Effector memory CD4-positive, alpha-beta T cell (primary cell): ENCODE measurements around the gene NDFIP1.

ENCODE experiments used
- DNase-seq, 3 donors: peaks; one replicate each; pipeline ENCODE4 v3.0.0-alpha.2; 2020
- H3K27ac ChIP-seq: 2 replicates; pipeline ENCODE4 v1.7.0; 2013; ENCODE audit warnings: mild to moderate bottlenecking, low read length, moderate library complexity; ENCODE audit not compliant: insufficient read depth, poor library complexity, severe bottlenecking
- H3K27me3 ChIP-seq: replicated peaks from 2 replicates; pipeline ENCODE4 v1.7.0; 2013; ENCODE audit warnings: mild to moderate bottlenecking, low read length; ENCODE audit not compliant: insufficient read depth, control insufficient read depth, poor library complexity, severe bottlenecking
- H3K36me3 ChIP-seq: 2 replicates; pipeline ENCODE4 v1.7.0; 2013; ENCODE audit warnings: mild to moderate bottlenecking, low read length, moderate library complexity; ENCODE audit not compliant: control insufficient read depth, insufficient read depth
- H3K4me1 ChIP-seq: 2 replicates; pipeline ENCODE4 v1.7.0; 2013; ENCODE audit warnings: low read length, mild to moderate bottlenecking; ENCODE audit not compliant: control insufficient read depth, insufficient read depth, poor library complexity, severe bottlenecking
- H3K4me3 ChIP-seq: 2 replicates; pipeline ENCODE4 v1.7.0; 2013; ENCODE audit warnings: low read length, low read depth, mild to moderate bottlenecking; ENCODE audit not compliant: insufficient read depth, poor library complexity, severe bottlenecking
- H3K9me3 ChIP-seq: 2 replicates; pipeline ENCODE4 v1.7.0; 2013; ENCODE audit warnings: mild to moderate bottlenecking, low read length, moderate library complexity; ENCODE audit not compliant: control insufficient read depth
- total RNA-seq, 3 donors: gene quantifications; one replicate each; lab custom pipeline; 2026; lab: John Stamatoyannopoulos, UW

Gene NDFIP1, protein sequence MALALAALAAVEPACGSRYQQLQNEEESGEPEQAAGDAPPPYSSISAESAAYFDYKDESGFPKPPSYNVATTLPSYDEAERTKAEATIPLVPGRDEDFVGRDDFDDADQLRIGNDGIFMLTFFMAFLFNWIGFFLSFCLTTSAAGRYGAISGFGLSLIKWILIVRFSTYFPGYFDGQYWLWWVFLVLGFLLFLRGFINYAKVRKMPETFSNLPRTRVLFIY
- total RNA-seq = 61.4 to 134 (median 107) reads per million in 3 donors

- Histone ChIP-seq H3K4me1 (peaks cover 16% of the 10 kb centered on the region), H3K27me3 (no peaks in the 10 kb centered on the region)
These were observed at the start of gene NDFIP1 for GRCh38 chr5:142108432-142109330. TSS of gene NDFIP1 (plus strand) at chr5:142108779. CDS start at chr5:142108975, 196 bp downstream.

GRCh38 chr5:142059304-142059940 is 49.2 kb upstream of the NDFIP1 start:
- DNase-seq = no peak
- Histone ChIP-seq H3K4me1 (peaks cover 4% of the 10 kb centered on the region), H3K4me3 (no peak overlapping the region), H3K36me3 (no peaks in the 10 kb centered on the region), H3K27ac (no peak overlapping the region), H3K9me3 (no peaks in the 10 kb centered on the region), H3K27me3 (no peaks in the 10 kb centered on the region)

More at GRCh38 chr5:142108432-142109330, at the start of gene NDFIP1:
- DNase-seq = peak; percentile 69 to 77 (median 70)
- peak within 1 kb of the TSS; percentile 97 for H3K27ac ChIP-seq
- H3K9me3 ChIP-seq = no peaks in the 10 kb centered on the region
- no peaks in the 10 kb centered on the region for H3K36me3 ChIP-seq
- peak within 1 kb of the TSS; percentile 83 for H3K4me3 ChIP-seq

- Histone ChIP-seq H3K36me3 (no peaks in the 10 kb centered on the region), H3K4me1 (peaks cover 4% of the 10 kb centered on the region), H3K9me3 (no peaks in the 10 kb centered on the region), H3K27ac (no peak overlapping the region), H3K4me3 (no peak overlapping the region), H3K27me3 (no peaks in the 10 kb centered on the region)
- DNase-seq = no peak
These were observed 45.2 kb upstream of the NDFIP1 start for GRCh38 chr5:142063376-142063775.

DNA sequence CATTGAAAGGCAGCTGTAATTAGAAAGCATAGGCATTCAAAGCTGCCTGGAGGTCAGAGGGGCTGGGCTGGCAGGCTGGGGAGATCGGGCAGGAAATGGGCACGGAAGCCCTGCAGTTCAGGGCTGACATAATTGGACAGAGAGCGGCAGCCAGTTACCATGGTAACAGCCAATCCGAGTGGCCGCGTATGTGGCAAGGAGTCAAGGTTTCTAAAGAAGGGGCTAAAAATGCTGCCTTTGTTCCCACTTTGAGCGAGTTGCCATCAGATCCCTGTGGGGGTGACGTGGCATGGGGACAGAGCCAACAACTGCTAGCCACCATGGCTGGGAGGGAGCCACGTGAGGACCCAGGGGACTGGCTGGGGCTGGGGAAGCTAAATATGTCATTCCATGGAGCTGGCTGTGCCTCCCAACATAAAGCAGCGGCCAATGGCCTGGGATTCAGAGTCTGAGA is 44.7 kb upstream of the NDFIP1 start:
- H3K27ac ChIP-seq = no peak overlapping the region
- no peaks in the 10 kb centered on the region for H3K36me3 ChIP-seq
- no peak overlapping the region for H3K4me3 ChIP-seq
- no peaks in the 10 kb centered on the region for H3K9me3 ChIP-seq
- peaks cover 4% of the 10 kb centered on the region for H3K4me1 ChIP-seq
- peak in 1 of 3 donors; percentile 3 for DNase-seq
- no peaks in the 10 kb centered on the region for H3K27me3 ChIP-seq

DNA sequence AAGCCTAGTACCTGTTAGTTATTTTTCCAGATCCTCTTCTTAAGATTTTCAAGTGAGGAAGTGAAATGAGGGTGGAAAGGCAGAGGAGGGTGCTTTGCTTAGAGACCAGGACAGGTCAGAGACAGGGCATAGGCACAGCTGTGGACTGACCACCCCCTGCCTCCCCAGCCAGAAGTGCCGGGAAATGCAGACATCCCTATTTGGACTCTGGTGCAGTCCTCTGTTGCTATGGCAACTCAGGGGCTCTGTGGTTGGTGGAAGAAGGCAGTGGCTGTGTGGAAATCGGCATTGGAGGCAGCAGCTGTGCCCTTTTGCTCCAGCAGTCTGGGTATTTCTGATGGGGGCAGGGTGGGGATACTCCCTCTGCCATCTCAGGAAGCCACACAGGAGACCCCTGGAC is 43.3 kb upstream of the NDFIP1 start:
- DNase-seq = no peak
- Histone ChIP-seq H3K36me3 (no peaks in the 10 kb centered on the region), H3K4me1 (peaks cover 4% of the 10 kb centered on the region), H3K9me3 (no peaks in the 10 kb centered on the region), H3K4me3 (no peak overlapping the region), H3K27ac (no peak overlapping the region), H3K27me3 (no peaks in the 10 kb centered on the region)

DNA sequence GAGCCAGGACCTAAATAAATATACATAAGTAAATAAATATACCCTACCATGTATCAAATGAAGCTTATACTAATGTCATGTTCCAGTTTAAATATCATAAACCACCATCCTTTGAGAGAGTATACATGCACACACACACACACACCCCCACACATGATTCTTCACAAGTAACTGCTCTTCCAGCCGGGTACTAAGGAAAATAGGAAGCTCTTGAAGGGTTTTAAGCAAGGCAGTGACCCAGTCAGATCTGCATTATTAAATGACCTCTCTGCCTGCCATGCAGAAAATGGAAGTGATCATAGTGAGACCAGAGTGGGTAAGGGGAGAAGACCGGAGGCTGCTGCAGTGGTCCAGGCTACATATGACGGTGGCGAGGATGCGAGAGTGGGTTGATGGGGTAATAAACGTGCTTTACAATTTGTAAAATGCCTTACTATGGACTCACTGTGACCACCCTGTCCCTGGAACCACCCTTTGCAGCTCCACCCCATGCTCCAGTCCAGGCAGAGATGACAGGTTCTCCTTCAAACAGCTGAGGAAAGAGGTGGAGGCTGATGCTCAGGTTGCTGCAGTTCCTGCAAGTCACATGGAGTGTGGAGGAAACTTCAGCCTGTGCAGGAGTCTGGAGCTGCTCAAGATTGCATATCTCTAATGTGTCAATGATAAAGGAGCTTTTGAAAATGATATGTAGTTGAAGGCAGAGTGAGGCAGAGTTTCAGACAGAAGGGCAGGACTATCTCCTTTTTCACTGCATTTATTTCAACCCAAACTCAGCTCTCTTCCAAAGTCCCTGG is 38.8 kb upstream of the NDFIP1 start:
- no peak overlapping the region for H3K27ac ChIP-seq
- no peaks in the 10 kb centered on the region for H3K36me3 ChIP-seq
- H3K27me3 ChIP-seq = no peaks in the 10 kb centered on the region
- H3K4me3 ChIP-seq = no peak overlapping the region
- no peak for DNase-seq
- no peaks in the 10 kb centered on the region for H3K4me1 ChIP-seq
- H3K9me3 ChIP-seq = no peaks in the 10 kb centered on the region

DNA sequence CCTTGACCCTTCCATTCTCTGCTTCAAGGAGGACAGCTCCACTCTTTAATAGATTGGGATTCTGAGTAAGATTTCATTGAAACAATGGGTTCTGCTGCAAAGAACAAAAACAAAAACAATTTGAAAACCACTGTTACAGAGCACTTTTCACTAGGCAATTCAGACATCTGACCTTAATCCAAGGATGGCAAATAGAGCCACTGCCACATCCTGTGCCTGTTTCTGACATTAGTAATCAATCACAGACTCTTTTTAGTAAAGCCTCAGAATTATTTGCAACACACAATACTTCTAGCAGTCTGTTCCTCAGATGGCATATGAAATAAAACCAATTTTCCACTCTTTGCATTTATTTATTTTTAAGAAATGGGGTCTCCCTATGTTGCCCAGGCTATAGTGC is 37.8 kb upstream of the NDFIP1 start:
- H3K4me3 ChIP-seq = no peak overlapping the region
- no peak for DNase-seq
- no peaks in the 10 kb centered on the region for H3K36me3 ChIP-seq
- no peak overlapping the region for H3K27ac ChIP-seq
- no peaks in the 10 kb centered on the region for H3K4me1 ChIP-seq
- H3K9me3 ChIP-seq = no peaks in the 10 kb centered on the region
- H3K27me3 ChIP-seq = no peaks in the 10 kb centered on the region

- no peaks in the 10 kb centered on the region for H3K27me3 ChIP-seq
- no peaks in the 10 kb centered on the region for H3K4me1 ChIP-seq
- no peak overlapping the region for H3K4me3 ChIP-seq
- H3K9me3 ChIP-seq = no peaks in the 10 kb centered on the region
- H3K27ac ChIP-seq = no peak overlapping the region
- H3K36me3 ChIP-seq = no peaks in the 10 kb centered on the region
- DNase-seq = no peak
These were observed 36.1 kb upstream of the NDFIP1 start for GRCh38 chr5:142072488-142072887.

DNA sequence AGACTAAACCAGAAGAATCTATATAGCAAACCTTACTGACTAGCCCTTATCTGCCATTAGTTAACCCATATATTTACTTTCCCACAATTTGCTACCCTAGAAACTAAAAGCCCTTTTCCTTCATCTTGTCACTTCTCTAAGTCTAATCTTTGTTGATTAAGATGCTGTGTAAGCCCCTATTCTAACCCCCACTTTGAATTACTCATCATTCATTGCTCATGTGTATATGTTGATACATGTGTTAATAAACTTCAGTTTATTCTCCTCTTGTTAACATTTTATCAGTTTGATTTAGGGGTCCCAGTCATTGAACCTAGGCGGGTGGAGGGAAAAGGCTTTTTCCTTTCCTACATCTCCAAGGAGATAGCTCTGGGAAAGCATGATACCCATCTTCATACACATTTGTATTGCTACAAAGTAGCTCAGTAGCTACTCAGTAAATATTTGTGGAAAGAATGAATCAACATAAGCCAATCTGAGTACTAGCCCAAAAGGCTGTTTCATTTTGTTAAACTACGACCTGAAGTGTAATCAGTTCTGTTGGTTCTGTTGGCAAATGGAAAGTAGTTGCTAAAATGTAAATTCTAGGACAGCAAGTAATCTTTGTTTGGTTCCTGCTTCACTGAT is 35.1 kb upstream of the NDFIP1 start:
- Histone ChIP-seq H3K36me3 (no peaks in the 10 kb centered on the region), H3K27me3 (no peaks in the 10 kb centered on the region), H3K9me3 (no peaks in the 10 kb centered on the region), H3K27ac (no peak overlapping the region), H3K4me1 (no peaks in the 10 kb centered on the region), H3K4me3 (no peak overlapping the region)
- no peak for DNase-seq
